ENCODE data around the gene LEKR1.

The LEKR1 gene

GRCh38 chr3:156812521-156813335 lies 13.4 kb upstream of the LEKR1 start:
- Histone ChIP-seq H4K20me1 (ENCODE audit: insufficient read depth, low read length) (no peaks in the 10 kb centered on the region), H3K27me3 (replicated peaks; ENCODE audit: insufficient read depth, low read length) (no peaks in the 10 kb centered on the region), H3K36me3 (replicated peaks; ENCODE audit: insufficient read depth, low read length) (no peaks in the 10 kb centered on the region), H3K79me2 (ENCODE audit: low read length) (no peaks in the 10 kb centered on the region), H3K9me2 (replicated peaks; ENCODE audit: insufficient read depth, low read length) (no peaks in the 10 kb centered on the region), H3K9ac (ENCODE audit: low read length) (no peak overlapping the region), H3F3A (ENCODE audit: insufficient read depth, low read length) (peaks cover 21% of the 10 kb centered on the region), H3K9me3 (replicated peaks; ENCODE audit: insufficient read depth, low read length) (no peaks in the 10 kb centered on the region), H2AFZ (ENCODE audit: low read length) (no peak overlapping the region), H3K27ac (ENCODE audit: low read length) (no peak overlapping the region), H3K4me3 (ENCODE audit: low read length) (no peak overlapping the region), H3K4me2 (ENCODE audit: low read depth, low read length) (no peak overlapping the region), H3K4me1 (ENCODE audit: low read length) (peaks cover 11% of the 10 kb centered on the region)
- TF ChIP-seq EZH2phosphoT487 (IDR thresholded peaks at IDR 0.05; ENCODE audit: low read length): no peak
- no peak for TF ChIP-seq EZH2 (optimal IDR thresholded peaks at IDR 0.05; ENCODE audit: low read depth, low read length)
- TF ChIP-seq, protein P1, sequence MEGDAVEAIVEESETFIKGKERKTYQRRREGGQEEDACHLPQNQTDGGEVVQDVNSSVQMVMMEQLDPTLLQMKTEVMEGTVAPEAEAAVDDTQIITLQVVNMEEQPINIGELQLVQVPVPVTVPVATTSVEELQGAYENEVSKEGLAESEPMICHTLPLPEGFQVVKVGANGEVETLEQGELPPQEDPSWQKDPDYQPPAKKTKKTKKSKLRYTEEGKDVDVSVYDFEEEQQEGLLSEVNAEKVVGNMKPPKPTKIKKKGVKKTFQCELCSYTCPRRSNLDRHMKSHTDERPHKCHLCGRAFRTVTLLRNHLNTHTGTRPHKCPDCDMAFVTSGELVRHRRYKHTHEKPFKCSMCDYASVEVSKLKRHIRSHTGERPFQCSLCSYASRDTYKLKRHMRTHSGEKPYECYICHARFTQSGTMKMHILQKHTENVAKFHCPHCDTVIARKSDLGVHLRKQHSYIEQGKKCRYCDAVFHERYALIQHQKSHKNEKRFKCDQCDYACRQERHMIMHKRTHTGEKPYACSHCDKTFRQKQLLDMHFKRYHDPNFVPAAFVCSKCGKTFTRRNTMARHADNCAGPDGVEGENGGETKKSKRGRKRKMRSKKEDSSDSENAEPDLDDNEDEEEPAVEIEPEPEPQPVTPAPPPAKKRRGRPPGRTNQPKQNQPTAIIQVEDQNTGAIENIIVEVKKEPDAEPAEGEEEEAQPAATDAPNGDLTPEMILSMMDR (IDR thresholded peaks at IDR 0.05; ENCODE audit: low read length): no peak
- DNase-seq: no peak

GRCh38 chr3:156814295-156814694 lies 11.9 kb upstream of the LEKR1 start:
- Histone ChIP-seq H2AFZ (ENCODE audit: low read length) (no peak overlapping the region), H3K9ac (ENCODE audit: low read length) (no peak overlapping the region), H3K27ac (ENCODE audit: low read length) (no peak overlapping the region), H3K9me3 (replicated peaks; ENCODE audit: insufficient read depth, low read length) (no peaks in the 10 kb centered on the region), H3F3A (ENCODE audit: insufficient read depth, low read length) (peaks cover 30% of the 10 kb centered on the region), H3K4me1 (ENCODE audit: low read length) (peaks cover 26% of the 10 kb centered on the region), H3K27me3 (replicated peaks; ENCODE audit: insufficient read depth, low read length) (no peaks in the 10 kb centered on the region), H3K4me3 (ENCODE audit: low read length) (no peak overlapping the region), H3K4me2 (ENCODE audit: low read depth, low read length) (no peak overlapping the region), H4K20me1 (ENCODE audit: insufficient read depth, low read length) (no peaks in the 10 kb centered on the region), H3K9me2 (replicated peaks; ENCODE audit: insufficient read depth, low read length) (no peaks in the 10 kb centered on the region), H3K36me3 (replicated peaks; ENCODE audit: insufficient read depth, low read length) (no peaks in the 10 kb centered on the region), H3K79me2 (ENCODE audit: low read length) (no peaks in the 10 kb centered on the region)
- no peak for DNase-seq
- TF ChIP-seq, protein P1 (IDR thresholded peaks at IDR 0.05; ENCODE audit: low read length): no peak
- TF ChIP-seq EZH2phosphoT487 (IDR thresholded peaks at IDR 0.05; ENCODE audit: low read length): no peak
- no peak for TF ChIP-seq EZH2 (optimal IDR thresholded peaks at IDR 0.05; ENCODE audit: low read depth, low read length)

DNA sequence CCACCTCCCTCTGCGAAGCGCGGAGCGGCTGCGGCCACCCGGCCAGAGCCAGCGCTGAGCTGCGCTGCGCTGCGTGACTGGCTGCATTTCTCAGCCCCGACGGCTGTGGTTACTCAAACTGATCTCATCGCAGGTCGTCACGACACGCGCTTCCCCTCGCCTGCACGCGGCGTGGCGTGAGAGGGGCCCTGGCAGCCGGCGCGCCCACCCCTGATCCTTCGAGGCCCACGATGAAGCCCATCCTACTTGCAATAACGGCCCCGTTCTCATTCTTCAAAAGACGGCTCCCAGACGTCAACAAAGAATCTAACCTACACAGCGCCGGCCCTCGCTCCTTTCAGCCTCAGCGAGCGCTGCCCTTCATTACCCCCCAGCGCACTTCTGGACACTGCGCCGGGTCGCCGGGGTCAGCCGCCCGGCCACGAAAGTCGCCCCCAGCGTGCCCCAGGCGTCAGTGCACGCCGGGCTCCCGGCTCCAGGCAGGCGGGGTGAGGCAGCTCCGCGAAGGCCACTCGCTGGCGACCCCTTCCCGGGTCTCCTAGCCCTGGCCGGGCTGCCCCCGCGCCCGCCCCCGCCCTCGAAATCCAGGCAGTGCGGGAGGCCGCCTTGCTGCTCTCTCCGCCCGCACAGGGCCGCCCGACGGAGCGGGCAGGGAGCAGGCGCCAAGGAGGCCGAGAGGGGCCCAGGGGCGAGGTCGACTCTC lies 9.9 kb upstream of the LEKR1 start:
- no peak for DNase-seq
- no peak for TF ChIP-seq EZH2phosphoT487 (IDR thresholded peaks at IDR 0.05; ENCODE audit: low read length)
- no peak for TF ChIP-seq EZH2 (optimal IDR thresholded peaks at IDR 0.05; ENCODE audit: low read depth, low read length)
- TF ChIP-seq, protein P1 (IDR thresholded peaks at IDR 0.05; ENCODE audit: low read length): no peak
- H3K4me1 ChIP-seq (ENCODE audit: low read length): peaks cover 42% of the 10 kb centered on the region

More for the DNA sequence above, 9.9 kb upstream of the LEKR1 start:
- H3F3A ChIP-seq (ENCODE audit: insufficient read depth, low read length): peaks cover 30% of the 10 kb centered on the region
- H3K4me3 ChIP-seq (ENCODE audit: low read length): peak overlapping the region; percentile 65
- H3K9me3 ChIP-seq (replicated peaks; ENCODE audit: insufficient read depth, low read length): no peaks in the 10 kb centered on the region
- H3K9ac ChIP-seq (ENCODE audit: low read length): peak overlapping the region; percentile 53
- no peaks in the 10 kb centered on the region for H4K20me1 ChIP-seq (ENCODE audit: insufficient read depth, low read length)
- no peaks in the 10 kb centered on the region for H3K9me2 ChIP-seq (replicated peaks; ENCODE audit: insufficient read depth, low read length)
- no peaks in the 10 kb centered on the region for H3K79me2 ChIP-seq (ENCODE audit: low read length)
- no peaks in the 10 kb centered on the region for H3K36me3 ChIP-seq (replicated peaks; ENCODE audit: insufficient read depth, low read length)
- no peaks in the 10 kb centered on the region for H3K27me3 ChIP-seq (replicated peaks; ENCODE audit: insufficient read depth, low read length)
- peak overlapping the region; percentile 89 for H3K27ac ChIP-seq (ENCODE audit: low read length)
- H2AFZ ChIP-seq (ENCODE audit: low read length): peak overlapping the region; percentile 82
- peak overlapping the region; percentile 82 for H3K4me2 ChIP-seq (ENCODE audit: low read depth, low read length)
